ENCODE measurements around the gene FAM241A. TPM values are rescaled to one million over a fixed set of nuclear protein-coding genes. Genes with fewer than 3 reads are reported as not detected.

FAM241A gene
- total RNA-seq, 1 donor = 1.3 TPM

GRCh38 chr4:112183252-112183651 lies 38.0 kb downstream of the FAM241A start:
- TF ChIP-seq CTCF (IDR thresholded peaks at IDR 0.05; ENCODE audit: insufficient read depth, low read depth, low read length) = no peak
- H3K4me3 ChIP-seq (ENCODE audit: low read depth, low read length) = no peak overlapping the region
- DNase-seq (ENCODE audit: low read depth) = peak; percentile 75

GRCh38 chr4:112184438-112184837 lies 39.2 kb downstream of the FAM241A start:
- no peak overlapping the region for H3K4me3 ChIP-seq (ENCODE audit: low read depth, low read length)
- no peak for DNase-seq (ENCODE audit: low read depth)
- TF ChIP-seq CTCF (IDR thresholded peaks at IDR 0.05; ENCODE audit: insufficient read depth, low read depth, low read length) = no peak

GRCh38 chr4:112185334-112185733 lies 40.1 kb downstream of the FAM241A start:
- no peak overlapping the region for H3K4me3 ChIP-seq (ENCODE audit: low read depth, low read length)
- TF ChIP-seq CTCF (IDR thresholded peaks at IDR 0.05; ENCODE audit: insufficient read depth, low read depth, low read length) = no peak
- no peak for DNase-seq (ENCODE audit: low read depth)

- peak; percentile 73 for DNase-seq (ENCODE audit: low read depth)
- TF ChIP-seq CTCF (IDR thresholded peaks at IDR 0.05; ENCODE audit: insufficient read depth, low read depth, low read length) = no peak
- no peak overlapping the region for H3K4me3 ChIP-seq (ENCODE audit: low read depth, low read length)
Observed at GRCh38 chr4:112185740-112186670, 40.8 kb downstream of the FAM241A start.

- H3K4me3 ChIP-seq (ENCODE audit: low read depth, low read length) = no peak overlapping the region
- peak; percentile 43 for TF ChIP-seq CTCF (IDR thresholded peaks at IDR 0.05; ENCODE audit: insufficient read depth, low read depth, low read length)
- DNase-seq (ENCODE audit: low read depth) = peak; percentile 80
Observed at GRCh38 chr4:112189754-112190153, 44.5 kb downstream of the FAM241A start.

GRCh38 chr4:112190684-112191083 lies 45.4 kb downstream of the FAM241A start:
- no peak for DNase-seq (ENCODE audit: low read depth)
- no peak overlapping the region for H3K4me3 ChIP-seq (ENCODE audit: low read depth, low read length)
- TF ChIP-seq CTCF (IDR thresholded peaks at IDR 0.05; ENCODE audit: insufficient read depth, low read depth, low read length) = no peak
